Nephron progenitor cell (in vitro differentiated cells): ENCODE measurements around the gene MMP1.

Experiments
- DNase-seq: peaks from one replicate; pipeline ENCODE4 v3.0.0; 2021
- H3K27ac Mint-ChIP-seq: 2 replicates; pipeline ENCODE4 v1.8.0; 2021; ENCODE audit warnings: mild to moderate bottlenecking, moderate library complexity, mixed read lengths
- H3K27me3 Mint-ChIP-seq: 2 replicates; pipeline ENCODE4 v1.8.0; 2021; ENCODE audit warnings: mild to moderate bottlenecking, low read depth, mixed read lengths; ENCODE audit not compliant: poor library complexity
- H3K36me3 Mint-ChIP-seq: 2 replicates; pipeline ENCODE4 v1.8.0; 2021; ENCODE audit warnings: low read depth, mixed read lengths
- H3K4me1 Mint-ChIP-seq: 2 replicates; pipeline ENCODE4 v1.8.0; 2021; ENCODE audit warnings: mixed read lengths
- H3K4me3 Mint-ChIP-seq: 2 replicates; pipeline ENCODE4 v1.8.0; 2021; ENCODE audit warnings: mild to moderate bottlenecking, moderate library complexity, mixed read lengths
- H3K9me3 Mint-ChIP-seq: 2 replicates; pipeline ENCODE4 v1.8.0; 2021; ENCODE audit warnings: mild to moderate bottlenecking, moderate library complexity, mixed read lengths
- CTCF ChIP-seq: fragments of 200-600 bp; sonication (generic); IDR thresholded peaks from 2 replicates; pipeline ENCODE4 v1.5.0; 2021; ENCODE audit warnings: antibody characterized with exemption

MMP1 gene

GRCh38 chr11:102791271-102792036 is 6.5 kb downstream of the MMP1 start:
- Mint-ChIP-seq H3K27me3 (no peaks in the 10 kb centered on the region), H3K4me1 (no peaks in the 10 kb centered on the region), H3K36me3 (no peaks in the 10 kb centered on the region), H3K27ac (no peak overlapping the region), H3K9me3 (no peaks in the 10 kb centered on the region), H3K4me3 (no peak overlapping the region)
- TF ChIP-seq CTCF, result no peak
- no peak for DNase-seq

DNA sequence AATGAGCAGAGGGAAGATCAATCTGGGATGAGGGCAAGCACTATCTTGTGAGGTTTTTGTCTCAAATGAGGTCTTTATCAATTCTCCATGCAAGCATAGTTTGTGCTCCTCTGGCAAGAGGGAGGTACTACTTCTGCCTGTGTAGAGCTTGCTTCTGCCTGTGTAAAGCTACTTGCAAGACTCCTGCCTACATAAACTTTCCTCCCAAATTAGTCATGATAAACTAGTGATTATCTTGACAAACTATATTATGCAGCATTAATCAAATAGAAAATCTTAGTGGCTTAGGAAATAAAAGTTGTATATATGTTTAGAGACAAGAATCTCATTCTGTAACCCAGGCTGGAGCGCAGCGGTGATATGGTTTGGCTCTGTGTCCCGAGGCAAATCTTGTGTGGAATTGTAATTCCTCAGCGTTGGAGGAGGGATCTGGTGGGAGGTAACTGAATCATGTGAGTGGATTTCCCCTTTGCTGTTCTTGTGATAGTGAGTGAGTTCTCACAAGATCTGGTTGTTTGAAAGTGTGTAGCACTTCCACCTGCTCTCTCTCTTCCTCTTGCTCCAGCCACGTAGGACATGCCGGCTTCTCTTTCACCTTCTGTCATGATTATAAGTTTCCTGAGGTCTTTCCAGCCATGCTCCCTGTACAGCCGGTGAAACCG is 9.5 kb downstream of the MMP1 start:
- Mint-ChIP-seq H3K27ac (no peak overlapping the region), H3K4me1 (no peaks in the 10 kb centered on the region), H3K36me3 (no peaks in the 10 kb centered on the region), H3K27me3 (peaks cover 2% of the 10 kb centered on the region), H3K9me3 (no peaks in the 10 kb centered on the region), H3K4me3 (no peak overlapping the region)
- no peak for TF ChIP-seq CTCF
- DNase-seq, result no peak

- H3K27ac Mint-ChIP-seq, result no peak overlapping the region
- peaks cover 4% of the 10 kb centered on the region for H3K27me3 Mint-ChIP-seq
- no peaks in the 10 kb centered on the region for H3K9me3 Mint-ChIP-seq
- no peaks in the 10 kb centered on the region for H3K4me1 Mint-ChIP-seq
- no peak overlapping the region for H3K4me3 Mint-ChIP-seq
- no peak for DNase-seq
- TF ChIP-seq CTCF, result no peak
- no peaks in the 10 kb centered on the region for H3K36me3 Mint-ChIP-seq
These were observed 13.6 kb downstream of the MMP1 start for GRCh38 chr11:102784380-102784779.

GRCh38 chr11:102783720-102784119 is 14.2 kb downstream of the MMP1 start:
- peaks cover 8% of the 10 kb centered on the region for H3K27me3 Mint-ChIP-seq
- no peaks in the 10 kb centered on the region for H3K4me1 Mint-ChIP-seq
- H3K36me3 Mint-ChIP-seq, result no peaks in the 10 kb centered on the region

GRCh38 chr11:102783016-102783415 is 14.9 kb downstream of the MMP1 start:
- peaks cover 9% of the 10 kb centered on the region for H3K27me3 Mint-ChIP-seq
- no peak overlapping the region for H3K27ac Mint-ChIP-seq
- H3K4me1 Mint-ChIP-seq, result no peaks in the 10 kb centered on the region
- TF ChIP-seq CTCF, result no peak
- H3K9me3 Mint-ChIP-seq, result no peaks in the 10 kb centered on the region
- no peak for DNase-seq
- H3K36me3 Mint-ChIP-seq, result no peaks in the 10 kb centered on the region
- H3K4me3 Mint-ChIP-seq, result no peak overlapping the region

More at GRCh38 chr11:102783720-102784119, 14.2 kb downstream of the MMP1 start:
- no peak overlapping the region for H3K27ac Mint-ChIP-seq
- no peak for DNase-seq
- TF ChIP-seq CTCF, result no peak
- H3K9me3 Mint-ChIP-seq, result no peaks in the 10 kb centered on the region
- no peak overlapping the region for H3K4me3 Mint-ChIP-seq

DNA sequence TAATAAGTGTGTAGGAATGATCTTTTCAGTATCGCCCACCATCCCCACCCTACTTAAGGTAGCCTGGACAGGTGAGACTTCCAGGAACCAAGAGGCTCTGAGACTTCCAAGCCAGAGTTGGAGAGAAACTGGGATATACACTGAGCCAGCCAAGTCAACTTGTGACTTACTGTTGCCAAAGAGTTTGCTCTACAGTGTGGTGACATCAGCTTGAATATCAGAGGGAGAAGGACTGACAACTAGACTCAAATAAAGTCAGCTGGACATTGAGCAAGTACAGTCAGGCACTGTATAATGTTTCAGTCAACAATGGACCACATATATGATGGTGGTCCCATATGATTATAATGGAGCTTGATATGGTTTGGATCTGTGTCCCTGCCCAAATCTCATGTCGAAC is 16.3 kb downstream of the MMP1 start:
- Mint-ChIP-seq H3K36me3 (no peaks in the 10 kb centered on the region), H3K27me3 (peaks cover 9% of the 10 kb centered on the region), H3K9me3 (no peaks in the 10 kb centered on the region), H3K4me3 (no peak overlapping the region), H3K27ac (no peak overlapping the region), H3K4me1 (no peaks in the 10 kb centered on the region)
- no peak for DNase-seq
- TF ChIP-seq CTCF, result no peak
